Vagina (tissue), 2 donors: Measurements from ENCODE around the gene B4GALNT3.

ENCODE experiments used
- POLR2A ChIP-seq, 2 donors: fragments of 450-650 bp; IDR thresholded peaks; one replicate each; pipeline ENCODE4 v1.6.1; 2017; ENCODE audit warnings: antibody characterized with exemption in 2 of 2, mild to moderate bottlenecking in 2 of 2, moderate library complexity in 2 of 2
- POLR2AphosphoS5 ChIP-seq, 2 donors: sonication (generic); formaldehyde crosslinking; IDR thresholded peaks; one replicate each; pipeline ENCODE4 v1.9.0; 2017; ENCODE audit warnings: antibody characterized with exemption in 2 of 2, mild to moderate bottlenecking in 2 of 2, low read depth in 1 of 2; ENCODE audit not compliant: insufficient read depth in 1 of 2
- TF ChIP-seq, protein P1 (sequence below), 3 experiments: fragments of 450-650 bp in 2 of 3; fragments of 200-600 bp in 1 of 3; sonication (generic) in 1 of 3; IDR thresholded peaks; one replicate each; pipeline ENCODE4 v1.5.1; 2017 to 2019; ENCODE audit warnings: antibody characterized with exemption in 3 of 3, mild to moderate bottlenecking in 2 of 3, moderate library complexity in 2 of 3

DNA sequence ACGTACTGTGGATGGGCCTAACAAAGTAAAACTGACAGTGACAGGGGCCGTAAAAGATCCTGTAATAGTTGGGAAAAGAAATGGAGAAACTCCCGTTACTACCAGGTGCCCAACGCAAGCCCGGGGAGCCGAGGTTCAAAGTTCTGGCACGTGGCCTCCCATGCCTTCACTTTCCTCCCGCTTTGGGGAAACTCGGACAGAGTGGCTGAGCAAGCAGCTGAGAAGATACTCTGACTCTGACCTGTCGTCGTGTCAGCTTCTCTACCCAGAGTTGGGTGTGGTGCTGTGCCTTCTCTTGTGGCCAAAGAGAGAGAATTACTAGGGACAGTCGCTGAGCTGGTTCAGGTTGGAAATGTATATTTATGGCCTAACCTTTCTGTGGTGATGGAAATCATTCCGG lies 1.7 kb downstream of the B4GALNT3 start:
- TF ChIP-seq, protein P1, sequence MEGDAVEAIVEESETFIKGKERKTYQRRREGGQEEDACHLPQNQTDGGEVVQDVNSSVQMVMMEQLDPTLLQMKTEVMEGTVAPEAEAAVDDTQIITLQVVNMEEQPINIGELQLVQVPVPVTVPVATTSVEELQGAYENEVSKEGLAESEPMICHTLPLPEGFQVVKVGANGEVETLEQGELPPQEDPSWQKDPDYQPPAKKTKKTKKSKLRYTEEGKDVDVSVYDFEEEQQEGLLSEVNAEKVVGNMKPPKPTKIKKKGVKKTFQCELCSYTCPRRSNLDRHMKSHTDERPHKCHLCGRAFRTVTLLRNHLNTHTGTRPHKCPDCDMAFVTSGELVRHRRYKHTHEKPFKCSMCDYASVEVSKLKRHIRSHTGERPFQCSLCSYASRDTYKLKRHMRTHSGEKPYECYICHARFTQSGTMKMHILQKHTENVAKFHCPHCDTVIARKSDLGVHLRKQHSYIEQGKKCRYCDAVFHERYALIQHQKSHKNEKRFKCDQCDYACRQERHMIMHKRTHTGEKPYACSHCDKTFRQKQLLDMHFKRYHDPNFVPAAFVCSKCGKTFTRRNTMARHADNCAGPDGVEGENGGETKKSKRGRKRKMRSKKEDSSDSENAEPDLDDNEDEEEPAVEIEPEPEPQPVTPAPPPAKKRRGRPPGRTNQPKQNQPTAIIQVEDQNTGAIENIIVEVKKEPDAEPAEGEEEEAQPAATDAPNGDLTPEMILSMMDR (IDR thresholded peaks at IDR 0.05): no peak
- TF ChIP-seq POLR2A (IDR thresholded peaks at IDR 0.05) (no peak), POLR2AphosphoS5 (IDR thresholded peaks at IDR 0.05; ENCODE audit: insufficient read depth in 1 of 2, low read depth in 1 of 2) (peak in 1 of 2 donors; percentile 21)
